Middle frontal gyrus (tissue), 1 donor: ENCODE data around the gene RASAL3.
"Not testable (repeated sequence)": the region's sequence is repeated elsewhere in the genome, so short reads cannot be mapped to it uniquely, and the experiment has no call there.

ENCODE experiments used
- DNase-seq: peaks from one replicate; pipeline ENCODE4 v3.0.0-alpha.2; 2015; ENCODE audit warnings: low spot score; ENCODE audit errors: extremely low spot score

Gene RASAL3

DNA sequence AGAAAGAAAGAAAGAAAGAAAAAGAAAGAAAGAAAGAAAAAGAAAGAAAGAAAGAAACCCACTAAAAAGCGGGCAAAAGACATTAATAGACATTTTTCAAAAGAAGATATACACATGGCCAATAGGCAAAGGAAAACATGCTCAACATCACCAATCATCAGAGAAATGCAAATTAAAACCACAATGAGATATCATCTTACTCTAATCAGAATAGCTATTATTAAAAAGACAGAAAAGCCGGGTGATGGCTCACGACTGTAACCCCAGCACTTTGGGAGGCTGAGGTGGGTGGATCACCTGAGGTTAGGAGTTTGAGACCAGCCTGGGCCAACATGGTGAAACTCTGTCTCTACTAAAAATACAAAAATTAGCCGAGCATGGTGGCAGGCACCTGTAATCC lies 9.5 kb upstream of the RASAL3 start:
- not testable (repeated sequence) for DNase-seq

DNA sequence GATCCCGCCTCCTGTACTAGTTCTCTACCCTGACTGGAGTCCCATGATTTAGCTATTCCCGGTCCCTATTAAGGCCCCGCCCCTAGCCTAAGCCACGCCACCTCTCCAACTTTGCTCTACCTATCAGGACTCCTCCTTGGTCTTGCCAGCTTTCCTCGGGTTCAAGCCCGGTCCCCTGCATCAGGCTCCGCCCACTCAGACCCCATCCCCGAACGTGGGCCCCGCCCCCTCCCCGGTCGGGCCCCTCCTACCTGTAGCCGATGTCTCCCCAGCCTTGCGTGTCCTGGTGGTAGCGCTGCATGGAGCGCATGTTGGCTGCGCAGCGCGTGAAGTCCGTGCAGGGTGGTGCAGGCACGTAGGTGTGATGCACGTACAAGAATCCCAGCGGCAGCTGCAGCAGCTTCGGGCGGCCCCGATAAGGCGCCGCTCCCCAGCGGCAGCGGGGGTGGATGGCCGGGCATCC lies 7.3 kb upstream of the RASAL3 start:
- no peak for DNase-seq

DNA sequence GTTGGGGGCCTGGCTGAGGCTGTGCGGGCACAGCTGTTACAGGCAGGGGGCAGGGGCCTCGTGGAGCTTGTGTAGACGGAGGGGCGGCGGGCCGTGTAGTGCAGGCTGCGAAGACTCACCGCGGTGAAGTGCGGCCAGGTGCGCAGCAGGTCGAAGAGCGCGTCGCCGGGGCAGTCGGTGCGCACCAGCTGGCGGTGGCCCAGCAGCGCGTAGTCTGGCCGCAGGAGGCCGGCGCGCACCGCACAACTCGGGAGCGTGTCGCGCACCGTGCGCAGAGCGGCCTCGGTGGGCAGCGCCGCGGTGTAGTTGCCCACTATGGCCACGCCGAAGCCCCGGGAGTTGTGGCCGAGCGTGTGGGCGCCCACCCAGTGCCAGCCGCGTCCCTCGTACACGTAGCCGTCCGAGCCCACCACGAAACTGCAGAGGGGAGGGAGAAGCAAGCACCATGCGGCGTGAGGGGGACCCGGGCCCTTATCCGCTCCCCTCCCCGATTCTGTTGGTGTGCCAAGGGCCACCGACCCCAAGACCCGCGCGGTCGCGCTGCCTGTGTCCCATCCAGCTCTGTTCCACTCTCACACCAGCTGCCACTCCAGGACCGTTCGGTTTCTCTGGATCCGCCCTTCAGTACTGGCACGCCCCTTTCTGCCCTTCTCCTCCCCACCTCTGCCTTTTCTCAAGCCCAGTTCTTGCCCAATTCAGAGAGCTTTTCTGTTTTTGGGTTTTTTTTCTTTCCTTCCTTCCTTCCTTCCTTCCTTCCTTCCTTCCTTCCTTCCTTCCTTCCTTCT lies 5.4 kb upstream of the RASAL3 start:
- DNase-seq, result no peak

DNA sequence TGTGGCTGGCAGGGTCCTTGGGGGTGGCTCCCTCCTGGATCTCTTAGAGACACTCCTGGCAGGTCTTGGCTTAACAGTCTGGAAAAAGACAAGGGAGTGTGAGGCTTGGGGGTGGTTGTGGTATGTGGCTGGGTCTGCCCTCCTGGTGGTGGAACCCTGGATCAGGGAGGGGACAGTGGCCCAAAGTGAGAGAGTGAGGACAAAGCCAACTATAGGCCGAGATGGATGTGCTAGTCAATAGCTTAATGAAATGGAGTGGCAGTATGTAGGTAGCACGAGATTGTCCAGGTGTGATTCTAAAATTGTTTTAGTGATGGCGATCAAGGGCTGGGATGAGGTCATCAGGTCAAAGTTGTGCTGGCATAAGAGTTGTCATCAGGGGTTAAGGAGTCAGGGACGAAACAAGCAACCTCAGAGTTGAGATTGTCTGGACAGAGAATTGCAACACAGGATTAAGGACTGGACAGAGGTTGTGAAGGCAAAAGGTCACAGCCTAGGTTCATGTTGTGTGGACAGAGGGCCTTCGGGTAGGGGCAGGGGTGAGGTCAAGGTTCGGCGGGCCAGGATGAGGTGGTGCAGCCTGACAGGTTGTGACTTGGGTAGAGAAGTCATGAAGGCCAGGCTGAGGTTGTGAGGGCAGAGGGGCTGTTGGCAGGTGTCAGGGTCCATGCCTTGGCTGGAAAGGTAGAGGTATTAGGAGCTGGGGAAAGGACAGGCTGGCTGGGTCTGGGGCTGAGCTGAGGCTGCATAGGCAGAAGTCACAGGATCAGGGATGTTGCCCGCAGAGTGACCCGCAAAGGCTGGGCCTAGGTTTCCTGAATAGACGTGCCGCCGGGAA lies 4.5 kb upstream of the RASAL3 start:
- no peak for DNase-seq

DNA sequence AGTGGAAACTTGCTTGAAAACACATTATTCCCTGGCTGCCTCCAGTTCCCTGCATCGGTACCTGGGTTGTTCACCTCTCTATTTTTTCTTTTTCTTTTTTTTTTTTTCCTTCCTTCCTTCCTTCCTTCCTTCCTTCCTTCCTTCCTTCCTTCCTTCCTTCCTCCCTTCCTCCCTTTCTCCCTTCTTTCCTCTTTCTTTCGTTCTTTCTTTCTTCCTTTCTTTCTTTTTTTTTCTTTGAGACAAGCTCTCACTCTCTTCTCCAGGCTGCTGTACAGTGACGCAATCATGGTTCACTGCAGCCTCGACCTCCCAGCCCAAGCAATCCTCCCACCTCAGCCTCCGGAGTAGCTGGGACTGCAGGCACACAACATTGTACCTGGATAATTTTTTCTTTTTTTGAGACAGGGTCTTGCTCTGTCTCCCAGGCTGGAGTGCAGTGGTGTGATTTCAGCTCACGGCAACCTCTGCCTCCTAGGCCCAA lies 3.4 kb upstream of the RASAL3 start:
- no peak for DNase-seq

DNA sequence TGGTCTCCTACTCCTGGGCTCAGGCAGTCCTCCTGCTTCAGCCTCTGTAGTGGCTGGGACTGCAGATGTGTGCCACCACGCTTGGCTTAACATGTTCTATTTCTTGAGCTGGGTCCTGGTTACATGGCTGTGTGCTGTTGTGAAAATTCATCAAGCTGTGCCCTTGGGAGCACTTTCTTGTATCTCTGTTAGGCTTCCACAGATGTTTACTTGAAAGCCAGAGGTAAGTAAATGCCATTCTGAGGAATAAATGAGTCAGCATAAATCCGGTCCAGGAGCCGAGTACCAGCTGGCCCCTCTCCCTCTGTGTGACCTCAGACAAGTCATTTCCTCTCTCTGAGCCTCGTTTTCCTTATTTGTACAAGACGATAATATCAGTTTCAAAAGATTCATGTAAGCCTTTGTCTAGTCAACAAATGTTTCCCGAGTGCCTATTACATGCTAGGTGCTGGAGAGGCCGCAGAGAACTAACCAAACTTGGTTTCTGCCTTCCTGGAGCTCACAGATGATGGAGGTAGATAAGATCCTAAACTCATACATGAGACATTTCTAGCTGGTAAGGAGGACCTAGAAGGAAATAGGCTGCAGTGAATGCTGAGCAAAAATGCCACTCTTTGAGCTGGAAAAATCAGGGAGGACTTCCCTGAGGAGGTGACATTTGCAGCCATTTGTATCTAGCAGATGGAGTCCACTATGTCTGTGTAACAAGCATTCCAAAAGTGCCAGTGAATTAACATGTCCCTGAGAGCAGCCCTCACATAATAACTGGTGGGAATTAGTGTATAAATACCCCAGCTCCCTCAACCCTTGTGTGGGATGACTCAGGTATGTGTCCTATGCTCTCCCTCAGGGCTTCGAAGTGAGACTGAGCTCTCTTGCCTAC lies 2.7 kb upstream of the RASAL3 start:
- DNase-seq, result no peak

DNA sequence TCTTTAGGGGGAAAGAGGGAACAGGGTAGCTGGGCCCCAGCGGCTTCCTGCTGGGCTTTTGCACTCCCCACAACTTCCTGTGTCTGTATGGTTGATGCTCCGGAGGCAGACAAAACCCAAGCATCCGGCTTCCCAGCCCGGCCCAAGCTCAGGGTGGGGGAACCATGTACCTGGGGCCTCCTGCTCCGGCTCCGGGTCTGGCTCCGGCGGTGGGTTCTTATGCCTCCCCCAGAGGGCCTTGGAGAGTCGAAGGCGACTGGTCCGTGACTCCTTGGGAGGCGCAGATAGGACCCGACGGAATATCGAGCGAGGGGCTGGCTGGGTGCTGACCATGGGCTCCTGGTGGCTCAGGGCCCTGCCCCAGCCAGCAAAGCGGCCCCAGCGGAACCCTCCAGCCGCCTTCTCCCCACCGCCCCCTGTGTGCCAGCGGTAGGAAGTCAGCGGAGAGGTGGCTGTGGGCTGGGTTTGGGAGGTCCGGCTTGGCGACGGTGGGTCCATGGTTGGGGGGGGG lies 428 bp downstream of the RASAL3 start:
- no peak for DNase-seq

DNA sequence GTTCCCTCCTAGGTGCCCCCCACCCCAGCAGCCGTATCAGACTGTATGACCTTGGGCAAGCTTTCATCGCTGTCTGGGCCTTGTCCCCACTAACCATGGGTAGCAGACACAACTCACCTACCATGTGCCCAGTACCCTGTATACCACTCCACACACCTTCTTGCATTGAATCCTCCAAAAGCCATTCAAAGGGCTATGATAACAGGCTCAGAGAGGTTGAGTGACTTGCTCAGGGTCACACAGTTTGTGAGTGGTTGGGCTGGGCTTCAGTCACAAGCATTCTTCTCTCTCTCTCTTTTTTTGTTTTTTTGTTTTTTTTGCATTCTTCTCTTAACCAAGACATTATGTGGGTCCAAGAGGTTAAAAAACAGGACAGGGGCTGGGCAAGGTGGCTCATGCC lies 2.6 kb downstream of the RASAL3 start:
- DNase-seq, result no peak

DNA sequence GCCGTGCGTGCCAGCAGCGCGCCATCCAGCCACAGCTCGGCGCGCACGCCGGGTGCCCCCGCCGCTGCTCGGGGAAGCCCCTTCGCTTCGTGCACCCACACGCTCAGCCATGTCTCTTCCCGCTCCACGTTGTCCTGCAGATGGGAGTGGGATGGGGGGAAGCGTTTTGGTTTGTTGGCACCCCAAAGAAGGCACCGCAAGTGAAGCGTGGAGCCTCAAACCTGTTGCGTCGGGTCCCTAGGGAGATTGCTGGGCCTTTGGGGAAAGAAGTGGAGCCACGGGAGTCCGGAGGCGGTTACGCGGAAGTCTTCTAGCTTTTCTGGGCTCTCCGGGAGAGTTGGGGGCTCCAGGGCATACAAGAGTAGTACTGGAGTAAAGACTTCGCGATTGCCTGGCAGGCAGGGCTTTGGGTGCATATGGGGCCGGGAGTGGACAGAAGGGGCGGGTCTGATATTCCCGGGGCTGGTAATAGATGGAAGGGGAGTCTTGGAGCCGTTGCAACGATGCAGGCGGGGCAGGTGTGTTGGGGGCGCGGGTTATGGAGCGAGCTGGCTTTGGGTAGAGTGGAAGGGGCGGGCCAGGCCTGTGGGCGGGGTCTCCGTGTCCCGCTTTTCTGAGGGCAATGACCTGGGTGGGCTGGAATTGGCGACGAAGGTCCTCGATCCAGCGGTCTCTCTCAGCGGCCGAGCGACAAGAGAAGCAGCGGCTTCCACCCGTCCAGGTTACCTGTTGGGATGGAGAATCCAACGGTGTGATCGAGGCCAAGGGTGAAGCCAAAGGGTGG lies 6.5 kb downstream of the RASAL3 start:
- no peak for DNase-seq

DNA sequence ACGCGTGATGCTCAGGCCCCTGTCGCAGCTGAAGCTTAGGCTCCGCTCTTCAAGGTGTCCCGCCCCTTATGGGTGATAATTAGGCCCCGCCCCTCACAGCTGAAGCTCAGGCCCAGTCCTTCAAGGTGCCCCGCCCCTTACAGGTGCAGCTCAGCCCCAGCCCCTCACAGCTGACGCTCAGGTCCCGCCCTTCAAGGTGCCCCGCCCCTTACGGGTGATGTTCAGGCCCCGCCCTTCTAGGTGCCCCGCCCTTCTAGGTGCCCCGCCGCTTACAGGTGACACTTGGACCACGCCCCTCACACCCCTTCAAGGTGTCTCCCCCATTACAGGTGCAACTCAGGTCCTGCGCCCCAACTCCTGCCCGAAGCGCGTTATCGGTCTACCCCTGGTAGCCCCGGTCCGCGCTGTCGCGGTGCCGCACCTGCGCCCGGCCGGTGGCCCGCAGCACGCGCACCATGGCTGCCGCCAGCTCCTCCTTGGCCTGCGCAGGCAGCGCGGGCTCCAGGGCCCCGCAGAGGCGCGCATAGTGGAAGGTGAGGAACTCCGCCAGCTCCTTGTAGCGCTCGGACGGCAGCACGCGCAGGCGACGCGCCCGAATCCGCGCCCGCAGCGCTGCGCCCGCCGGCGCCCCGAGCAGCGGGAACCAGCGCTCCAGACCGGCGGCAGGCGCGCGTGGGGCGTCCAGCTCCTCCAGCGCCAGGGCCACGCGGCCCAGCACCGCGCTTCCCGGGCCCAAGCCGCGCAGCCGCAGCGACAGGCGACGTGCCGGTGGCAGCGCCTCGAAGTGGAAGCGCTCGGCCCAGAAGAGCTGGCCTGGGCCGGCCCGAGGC lies 7.3 kb downstream of the RASAL3 start:
- DNase-seq, result no peak

DNA sequence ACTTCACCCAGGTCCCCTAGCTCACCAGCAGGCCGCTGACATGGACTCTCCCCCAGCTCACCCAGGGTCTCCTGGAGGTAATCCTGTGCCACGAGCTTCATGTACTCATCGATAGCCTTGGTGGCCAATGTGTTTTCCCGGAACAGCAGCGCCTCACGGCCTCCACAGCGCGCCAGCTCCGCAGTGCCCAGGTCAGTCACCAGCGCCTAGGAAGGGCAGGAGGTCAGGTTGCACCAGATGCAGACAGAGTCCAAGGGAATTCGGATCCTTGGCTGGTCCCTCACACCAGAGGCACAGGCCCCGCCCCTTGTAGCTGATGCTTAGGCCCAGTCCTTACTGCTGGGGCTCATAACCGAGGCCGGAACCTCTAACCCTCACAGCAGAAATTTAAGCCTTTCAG lies 7.9 kb downstream of the RASAL3 start:
- DNase-seq, result no peak

DNA sequence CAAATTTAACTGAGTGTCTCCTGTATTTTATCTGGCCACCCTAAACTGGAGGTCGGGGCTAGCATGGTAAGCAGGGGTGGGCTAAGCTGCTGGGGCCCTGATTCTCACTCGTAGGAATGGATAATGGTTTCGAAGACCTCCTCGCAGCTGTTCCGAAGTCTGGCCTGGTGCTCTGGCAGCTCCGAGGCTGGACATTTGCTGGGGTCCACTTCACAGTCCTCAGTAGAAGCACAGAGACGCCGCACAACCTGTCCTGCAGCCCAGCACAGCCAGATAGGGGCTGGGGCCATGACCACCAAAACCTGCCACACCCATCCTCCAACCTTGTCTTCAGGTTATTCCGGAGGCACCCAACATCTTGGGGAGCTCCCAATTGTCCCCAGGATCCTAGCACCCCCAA lies 8.3 kb downstream of the RASAL3 start:
- DNase-seq, result no peak

DNA sequence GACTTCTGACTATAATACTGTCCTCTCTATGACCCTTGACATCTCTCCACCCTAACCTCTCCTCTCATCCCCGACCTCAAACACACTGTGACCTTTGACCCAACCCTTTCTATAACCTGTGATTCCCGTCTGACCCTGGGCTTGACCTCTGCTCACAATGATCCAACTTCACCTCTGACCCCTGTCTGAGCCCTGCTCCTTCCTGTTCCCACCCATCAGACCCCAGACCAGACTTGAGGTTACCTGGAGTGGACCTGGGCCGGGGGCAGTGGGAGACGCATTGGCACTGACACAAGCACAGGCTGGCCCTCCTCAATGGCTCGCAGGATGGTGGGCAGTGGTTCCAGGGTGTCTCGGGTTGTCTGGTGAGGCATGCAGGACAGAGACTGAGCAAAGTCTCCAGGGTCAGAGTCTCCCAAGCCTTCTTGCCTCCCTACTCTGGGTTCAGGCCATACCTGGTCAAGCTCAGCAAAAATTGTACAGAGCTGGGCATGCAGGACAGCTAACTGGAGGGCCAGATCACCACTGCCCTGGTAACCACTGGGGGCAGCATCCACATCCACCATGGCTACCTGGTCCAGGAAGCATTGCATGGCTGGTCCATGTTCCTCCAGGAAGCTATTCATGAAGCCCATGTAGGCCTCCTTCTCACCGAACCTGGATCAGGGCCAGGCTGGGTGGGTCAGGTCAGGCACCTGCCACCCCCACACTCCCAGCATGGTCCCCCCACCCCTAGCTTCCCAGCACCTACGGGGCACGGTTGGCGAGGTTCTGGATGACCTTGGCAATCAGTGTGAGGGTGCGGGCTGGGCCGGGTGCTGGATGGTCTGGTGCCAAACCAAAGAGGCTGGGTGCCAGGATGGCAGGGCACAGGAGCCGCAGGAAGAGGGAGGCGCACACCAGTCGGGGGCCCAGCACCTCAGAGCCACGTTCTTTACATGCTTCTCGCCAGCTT lies 10.2 kb downstream of the RASAL3 start:
- DNase-seq, result no peak

DNA sequence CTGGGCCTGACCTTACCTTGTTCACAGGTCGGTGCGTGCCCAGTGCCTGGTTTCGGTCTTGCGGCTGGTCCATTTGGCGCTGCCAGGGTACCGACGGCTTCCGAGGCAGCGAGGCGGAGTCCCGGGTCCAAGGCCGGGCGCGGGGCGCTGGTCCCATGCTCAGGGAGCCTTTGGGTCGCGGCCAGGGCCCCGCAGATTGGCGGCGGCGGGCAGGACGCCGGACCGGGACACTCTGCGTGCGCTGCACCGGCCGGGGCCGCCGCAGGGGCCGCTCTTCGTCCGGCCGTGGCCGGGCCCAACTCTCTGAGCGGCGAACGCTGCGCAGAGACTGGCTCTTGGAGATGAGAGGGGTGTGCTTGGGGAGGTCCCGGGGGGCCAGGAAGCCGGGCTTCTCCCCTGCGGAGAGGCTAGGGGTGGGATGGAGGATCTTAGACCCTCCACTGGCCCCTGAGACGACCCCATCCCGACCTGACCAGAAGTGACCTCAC lies 11.2 kb downstream of the RASAL3 start:
- no peak for DNase-seq

DNA sequence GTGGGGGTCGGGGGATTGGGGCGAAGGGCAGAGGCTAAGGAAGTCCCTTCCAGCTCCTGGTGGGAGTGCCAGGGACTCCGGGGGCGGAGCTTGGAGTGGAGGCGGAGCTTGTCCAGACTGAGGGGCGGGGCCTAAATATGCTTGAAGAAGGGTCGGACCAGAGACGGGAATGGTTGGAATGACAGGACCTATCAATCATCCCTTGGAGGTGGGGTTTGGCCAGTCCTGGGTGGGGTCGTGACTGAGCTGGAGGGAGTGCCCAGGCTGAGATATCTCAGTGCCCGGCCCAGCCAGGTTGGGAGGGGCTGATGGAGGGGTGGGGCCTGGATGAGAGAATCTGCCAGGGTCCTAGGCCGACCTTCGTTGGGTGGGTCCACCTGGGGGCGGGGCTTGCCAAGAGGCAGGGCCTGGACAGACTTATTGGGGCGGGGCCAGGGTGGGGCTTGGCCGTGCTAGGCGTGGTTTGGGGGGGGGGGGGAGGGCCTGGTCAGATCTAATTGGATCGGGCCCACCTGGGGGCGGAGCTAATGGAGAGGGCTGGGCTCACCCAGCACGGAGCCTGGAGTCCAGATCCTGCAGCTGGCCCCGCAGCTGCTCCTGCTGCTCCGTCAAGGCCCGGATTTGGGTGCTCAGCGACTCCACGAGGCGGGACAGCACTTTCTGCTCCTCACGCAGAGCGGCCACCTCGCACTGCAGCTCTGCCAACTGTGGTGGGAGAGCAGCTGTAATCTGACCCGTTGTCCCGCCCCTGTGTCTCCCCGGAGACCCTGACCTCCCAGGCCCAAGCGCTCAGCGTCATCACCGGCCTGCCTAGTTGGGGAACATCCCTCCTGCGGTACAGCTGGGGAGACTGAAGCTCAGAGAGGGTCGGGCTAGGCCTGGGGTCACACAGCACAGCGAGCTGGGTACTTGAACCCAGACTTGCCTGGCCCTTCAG lies 12.0 kb downstream of the RASAL3 start:
- no peak for DNase-seq

DNA sequence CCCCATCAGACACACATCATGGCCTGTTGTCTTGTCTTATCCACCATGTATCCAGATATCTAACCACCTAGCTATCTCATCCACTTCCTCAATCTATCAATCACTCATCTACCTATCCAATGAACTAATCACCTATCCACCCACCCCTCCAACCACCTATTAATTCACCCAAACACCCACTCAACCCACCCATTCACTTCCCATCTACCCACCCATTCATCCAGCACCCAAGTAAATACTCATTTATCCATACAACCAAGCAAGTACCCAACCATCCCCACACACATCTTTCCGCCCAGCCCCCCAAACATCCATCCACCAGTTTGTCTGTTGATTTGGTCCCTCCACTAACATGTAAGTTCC lies 13.8 kb downstream of the RASAL3 start:
- no peak for DNase-seq
